ENCODE results near the gene KCNS3. TPM values are rescaled to one million over a fixed set of nuclear protein-coding genes. Genes with fewer than 3 reads are reported as not detected.

The KCNS3 gene
- total and polyA plus RNA-seq, 2 donors (not counting 1 experiment from before 2014, with no cell fraction given), result 3.0 to 6.3 TPM

- no peak overlapping the region for H3K4me2 ChIP-seq (ENCODE audit: extremely low read depth, insufficient read depth, low read length)
- no peak for DNase-seq (ENCODE audit: low read depth in 2 of 2)
- no peak for TF ChIP-seq EZH2 (IDR thresholded peaks at IDR 0.05; ENCODE audit: low read length, missing control alignments)
- TF ChIP-seq, protein P1, sequence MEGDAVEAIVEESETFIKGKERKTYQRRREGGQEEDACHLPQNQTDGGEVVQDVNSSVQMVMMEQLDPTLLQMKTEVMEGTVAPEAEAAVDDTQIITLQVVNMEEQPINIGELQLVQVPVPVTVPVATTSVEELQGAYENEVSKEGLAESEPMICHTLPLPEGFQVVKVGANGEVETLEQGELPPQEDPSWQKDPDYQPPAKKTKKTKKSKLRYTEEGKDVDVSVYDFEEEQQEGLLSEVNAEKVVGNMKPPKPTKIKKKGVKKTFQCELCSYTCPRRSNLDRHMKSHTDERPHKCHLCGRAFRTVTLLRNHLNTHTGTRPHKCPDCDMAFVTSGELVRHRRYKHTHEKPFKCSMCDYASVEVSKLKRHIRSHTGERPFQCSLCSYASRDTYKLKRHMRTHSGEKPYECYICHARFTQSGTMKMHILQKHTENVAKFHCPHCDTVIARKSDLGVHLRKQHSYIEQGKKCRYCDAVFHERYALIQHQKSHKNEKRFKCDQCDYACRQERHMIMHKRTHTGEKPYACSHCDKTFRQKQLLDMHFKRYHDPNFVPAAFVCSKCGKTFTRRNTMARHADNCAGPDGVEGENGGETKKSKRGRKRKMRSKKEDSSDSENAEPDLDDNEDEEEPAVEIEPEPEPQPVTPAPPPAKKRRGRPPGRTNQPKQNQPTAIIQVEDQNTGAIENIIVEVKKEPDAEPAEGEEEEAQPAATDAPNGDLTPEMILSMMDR (conservative IDR thresholded peaks at IDR 0.05 in 1 of 2, IDR thresholded peaks at IDR 0.05 in 1 of 2; ENCODE audit: low read depth in 1 of 2, low read length in 2 of 2), result no peak
- H3K36me3 ChIP-seq (ENCODE audit: control insufficient read depth, insufficient read depth, low read length), result no peaks in the 10 kb centered on the region
- no peaks in the 10 kb centered on the region for H3K9me3 ChIP-seq (ENCODE audit: control insufficient read depth, insufficient read depth, low read depth, low read length)
- no peaks in the 10 kb centered on the region for H3K27me3 ChIP-seq (ENCODE audit: control insufficient read depth, insufficient read depth, low read length)
- no peak overlapping the region for H3K27ac ChIP-seq (ENCODE audit: insufficient read depth, low read length)
- no peak overlapping the region for H3K9ac ChIP-seq (ENCODE audit: insufficient read depth, low read length)
- H3K4me3 ChIP-seq (replicated peaks in 1 of 4; ENCODE audit: control extremely low read depth in 1 of 4, insufficient read depth in 1 of 4, low read depth in 3 of 4, low read length in 4 of 4), result no peak overlapping the region
- no peaks in the 10 kb centered on the region for H4K20me1 ChIP-seq (ENCODE audit: control insufficient read depth, extremely low read depth, insufficient read depth, low read length)
- H2AFZ ChIP-seq (ENCODE audit: low read length), result no peak overlapping the region
- no peaks in the 10 kb centered on the region for H3K79me2 ChIP-seq (ENCODE audit: control insufficient read depth, insufficient read depth, low read length)
- H3K4me1 ChIP-seq (ENCODE audit: control insufficient read depth, extremely low read depth, insufficient read depth, low read length), result no peaks in the 10 kb centered on the region
These were observed 24.7 kb upstream of the KCNS3 start for GRCh38 chr2:17853799-17854198.

DNA sequence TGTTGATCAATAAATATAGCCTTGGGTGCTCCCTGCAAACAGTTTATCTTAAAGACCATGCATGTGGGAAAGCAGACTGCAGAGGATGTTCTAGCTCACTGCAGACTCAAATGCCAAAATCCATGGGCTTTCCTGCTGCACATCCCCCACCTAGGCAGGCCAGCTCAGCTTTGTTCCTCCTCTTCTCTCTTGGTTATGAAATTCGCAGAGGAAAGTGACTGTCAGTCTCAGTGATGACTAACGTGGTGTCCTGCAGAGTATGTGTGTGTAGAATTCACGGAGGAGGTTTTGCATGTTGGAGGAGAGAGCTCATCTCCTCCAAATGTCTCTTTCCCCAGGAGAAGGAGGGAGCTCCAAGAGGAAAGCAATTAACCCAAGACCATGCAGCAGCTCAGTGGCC is 21.4 kb upstream of the KCNS3 start:
- no peak overlapping the region for H3K4me3 ChIP-seq (replicated peaks in 1 of 4; ENCODE audit: control extremely low read depth in 1 of 4, insufficient read depth in 1 of 4, low read depth in 3 of 4, low read length in 4 of 4)
- H3K9ac ChIP-seq (ENCODE audit: insufficient read depth, low read length), result no peak overlapping the region
- H3K27me3 ChIP-seq (ENCODE audit: control insufficient read depth, insufficient read depth, low read length), result no peaks in the 10 kb centered on the region
- no peaks in the 10 kb centered on the region for H3K79me2 ChIP-seq (ENCODE audit: control insufficient read depth, insufficient read depth, low read length)
- H3K27ac ChIP-seq (ENCODE audit: insufficient read depth, low read length), result no peak overlapping the region
- TF ChIP-seq EZH2 (IDR thresholded peaks at IDR 0.05; ENCODE audit: low read length, missing control alignments), result no peak
- TF ChIP-seq, protein P1 (conservative IDR thresholded peaks at IDR 0.05 in 1 of 2, IDR thresholded peaks at IDR 0.05 in 1 of 2; ENCODE audit: low read depth in 1 of 2, low read length in 2 of 2), result no peak
- H2AFZ ChIP-seq (ENCODE audit: low read length), result no peak overlapping the region
- no peaks in the 10 kb centered on the region for H3K4me1 ChIP-seq (ENCODE audit: control insufficient read depth, extremely low read depth, insufficient read depth, low read length)
- H3K4me2 ChIP-seq (ENCODE audit: extremely low read depth, insufficient read depth, low read length), result no peak overlapping the region
- H4K20me1 ChIP-seq (ENCODE audit: control insufficient read depth, extremely low read depth, insufficient read depth, low read length), result no peaks in the 10 kb centered on the region
- H3K9me3 ChIP-seq (ENCODE audit: control insufficient read depth, insufficient read depth, low read depth, low read length), result no peaks in the 10 kb centered on the region
- peak in 1 of 2 donors; percentile 41 for DNase-seq (ENCODE audit: low read depth in 2 of 2)
- no peaks in the 10 kb centered on the region for H3K36me3 ChIP-seq (ENCODE audit: control insufficient read depth, insufficient read depth, low read length)

GRCh38 chr2:17858064-17858463 is 20.4 kb upstream of the KCNS3 start:
- Histone ChIP-seq H3K27me3 (ENCODE audit: control insufficient read depth, insufficient read depth, low read length) (no peaks in the 10 kb centered on the region), H3K36me3 (ENCODE audit: control insufficient read depth, insufficient read depth, low read length) (no peaks in the 10 kb centered on the region), H3K4me3 (replicated peaks in 1 of 4; ENCODE audit: control extremely low read depth in 1 of 4, insufficient read depth in 1 of 4, low read depth in 3 of 4, low read length in 4 of 4) (no peak overlapping the region), H4K20me1 (ENCODE audit: control insufficient read depth, extremely low read depth, insufficient read depth, low read length) (no peaks in the 10 kb centered on the region), H3K4me2 (ENCODE audit: extremely low read depth, insufficient read depth, low read length) (no peak overlapping the region), H3K4me1 (ENCODE audit: control insufficient read depth, extremely low read depth, insufficient read depth, low read length) (no peaks in the 10 kb centered on the region), H2AFZ (ENCODE audit: low read length) (no peak overlapping the region), H3K9ac (ENCODE audit: insufficient read depth, low read length) (no peak overlapping the region), H3K79me2 (ENCODE audit: control insufficient read depth, insufficient read depth, low read length) (no peaks in the 10 kb centered on the region), H3K27ac (ENCODE audit: insufficient read depth, low read length) (no peak overlapping the region), H3K9me3 (ENCODE audit: control insufficient read depth, insufficient read depth, low read depth, low read length) (no peaks in the 10 kb centered on the region)
- no peak for DNase-seq (ENCODE audit: low read depth in 2 of 2)
- no peak for TF ChIP-seq EZH2 (IDR thresholded peaks at IDR 0.05; ENCODE audit: low read length, missing control alignments)
- TF ChIP-seq, protein P1 (conservative IDR thresholded peaks at IDR 0.05 in 1 of 2, IDR thresholded peaks at IDR 0.05 in 1 of 2; ENCODE audit: low read depth in 1 of 2, low read length in 2 of 2), result no peak
